K562 (cell line): ENCODE measurements around the gene APOC4. TPM values are rescaled to one million over a fixed set of nuclear protein-coding genes. Genes with fewer than 3 reads are reported as not detected.

Experiments used
- ATAC-seq: fragments of 200-7000 bp; cut with Tn5 transposase; 3 replicates; pipeline ENCODE4 v1.9.1; 2020; ENCODE audit warnings: moderate library complexity
- BruUV-seq: library from RNA; stranded (reverse); fragments of 400-500 nt; replicated peaks from 2 replicates; lab custom pipeline; 2021; lab: Mats Ljungman, UMichigan
- CTCF ChIA-PET: fragments of 300-600 bp; formaldehyde crosslinking; extraction: SDS; loops from one replicate; lab custom pipeline; 2021; ENCODE audit warnings: low intra/inter-chr PET ratio; lab: Yijun Ruan, JAX
- POLR2A ChIA-PET: fragments of 300-600, 350-650 bp; sonication (Branson Sonifier 250); formaldehyde crosslinking; extraction: SDS; loops from one replicate; lab custom pipeline; 2021; ENCODE audit warnings: antibody characterized with exemption, inconsistent platforms; lab: Yijun Ruan, JAX
- DNase-seq, 4 experiments: peaks; one replicate each; pipeline versions ENCODE4 v3.0.0 to v3.0.0-alpha.2; 2011 to 2018; ENCODE audit warnings: low spot score in 3 of 4, mixed read lengths in 3 of 4; ENCODE audit errors: extremely low read depth in 1 of 4
- FAIRE-seq: peaks from 2 replicates; lab custom pipeline; 2011; peaks lifted over from hg19 to GRCh38; lab: Jason Lieb, UNC
- H2AFZ ChIP-seq: 2 replicates; pipeline ENCODE4 v1.6.0; 2011; ENCODE audit warnings: low read depth, low read length, control low read depth, inconsistent platforms
- H3K27ac ChIP-seq: fragments of 200-600 bp; 3 replicates; pipeline ENCODE4 v1.8.0; 2011; ENCODE audit warnings: low read depth, mild to moderate bottlenecking, control low read depth, inconsistent platforms, low read length, moderate library complexity, mixed read lengths; ENCODE audit errors: extremely low read depth
- H3K27me3 ChIP-seq, 2 experiments: fragments of 300-600 bp in 1 of 2; 2 replicates in 1 of 2; 3 replicates in 1 of 2; pipeline versions ENCODE4 v1.6.0 to v1.8.0; 2011; ENCODE audit warnings: inconsistent platforms in 2 of 2, low read length in 2 of 2, mild to moderate bottlenecking in 1 of 2, mixed read lengths in 1 of 2, moderate library complexity in 1 of 2; ENCODE audit not compliant: control insufficient read depth in 2 of 2, insufficient read depth in 2 of 2
- H3K36me3 ChIP-seq: fragments of 300-600 bp; 3 replicates; pipeline ENCODE4 v1.8.0; 2011; ENCODE audit warnings: mild to moderate bottlenecking, low read length, inconsistent platforms; ENCODE audit not compliant: control insufficient read depth, insufficient read depth
- H3K4me1 ChIP-seq, 2 experiments: fragments of 200-600 bp in 1 of 2; replicated peaks in 1 of 2; 2 replicates in 1 of 2; 3 replicates in 1 of 2; pipeline versions ENCODE4 v1.5.1 to v1.8.0; 2011; ENCODE audit warnings: inconsistent platforms in 2 of 2, low read length in 2 of 2, mild to moderate bottlenecking in 1 of 2, mixed read lengths in 1 of 2, moderate library complexity in 1 of 2; ENCODE audit not compliant: control insufficient read depth in 2 of 2, insufficient read depth in 2 of 2
- H3K4me2 ChIP-seq: 2 replicates; pipeline ENCODE4 v1.6.1; 2011; ENCODE audit warnings: low read length, control low read depth, inconsistent platforms, mixed read lengths; ENCODE audit not compliant: insufficient read depth
- H3K4me3 ChIP-seq: fragments of 200-600 bp; sonication (generic), shearing (Covaris generic); 2 replicates; pipeline ENCODE4 v1.5.1; 2016; ENCODE audit warnings: control low read depth, inconsistent platforms
- H3K79me2 ChIP-seq: fragments of 200-600 bp; 3 replicates; pipeline ENCODE4 v1.8.0; 2011; ENCODE audit warnings: low read length, inconsistent platforms; ENCODE audit not compliant: control insufficient read depth, insufficient read depth
- H3K9ac ChIP-seq, 2 experiments: 2 replicates each; pipeline versions ENCODE4 v1.6.0 to v1.6.1; 2011; ENCODE audit warnings: low read depth in 2 of 2, low read length in 2 of 2, control low read depth in 1 of 2, inconsistent platforms in 1 of 2, mild to moderate bottlenecking in 1 of 2, mixed read lengths in 1 of 2; ENCODE audit not compliant: insufficient read depth in 1 of 2
- H3K9me1 ChIP-seq: one replicate; pipeline ENCODE4 v1.6.0; 2011; ENCODE audit warnings: inconsistent platforms, mild to moderate bottlenecking, low read length, moderate library complexity; ENCODE audit not compliant: control insufficient read depth, insufficient read depth
- H3K9me3 ChIP-seq: replicated peaks from 2 replicates; pipeline ENCODE4 v1.5.1; 2011; ENCODE audit warnings: low read depth, low read length, inconsistent platforms; ENCODE audit not compliant: control insufficient read depth, insufficient read depth
- H4K20me1 ChIP-seq: replicated peaks from 2 replicates; pipeline ENCODE4 v1.6.1; 2011; ENCODE audit warnings: low read length, inconsistent platforms, mixed read lengths; ENCODE audit not compliant: control insufficient read depth, insufficient read depth
- ATF7 ChIP-seq: fragments of 450-650 bp; IDR thresholded peaks from 2 replicates; pipeline ENCODE4 v1.7.1; 2014; ENCODE audit warnings: mild to moderate bottlenecking, moderate library complexity
- CXXC5 ChIP-seq: fragments of 250-450 bp; sonication (Bioruptor Pico); IDR thresholded peaks from 2 replicates; pipeline ENCODE4 v1.8.0; 2022; ENCODE audit warnings: inconsistent platforms, mild to moderate bottlenecking, moderate library complexity
- ESRRA ChIP-seq: fragments of 450-650 bp; IDR thresholded peaks from 2 replicates; pipeline ENCODE4 v1.6.1; 2014; ENCODE audit warnings: low read depth, mild to moderate bottlenecking, moderate library complexity, borderline replicate concordance
- GABPA ChIP-seq: fragments of 200-800 bp; sonication (Bioruptor generic); conservative IDR thresholded peaks from 2 replicates; pipeline ENCODE4 v1.6.1; 2016; ENCODE audit warnings: low read depth, missing genetic modification characterization, missing compliant biosample characterization
- JUN ChIP-seq, 2 experiments: sonication (generic) in 1 of 2; formaldehyde crosslinking in 1 of 2; IDR thresholded peaks; 2 replicates each; pipeline versions ENCODE4 v1.6.1 to v1.8.0; 2012 to 2022; ENCODE audit warnings: borderline replicate concordance in 2 of 2, mild to moderate bottlenecking in 2 of 2, improper control_type of control experiment in 1 of 2, low read depth in 1 of 2, low read length in 1 of 2, missing genetic modification reagents in 1 of 2
- MITF ChIP-seq: IDR thresholded peaks from 2 replicates; pipeline ENCODE4 v1.6.1; 2014; ENCODE audit warnings: antibody characterized with exemption
- MYC ChIP-seq, 2 experiments: fragments of 250-450 bp in 1 of 2; sonication (Bioruptor Pico) in 1 of 2; IDR thresholded peaks; 2 replicates each; pipeline versions ENCODE4 v1.5.1 to v1.6.1; 2012 to 2021; ENCODE audit warnings: low read depth in 2 of 2, borderline replicate concordance in 1 of 2, improper control_type of control experiment in 1 of 2, low read length in 1 of 2, mild to moderate bottlenecking in 1 of 2, moderate library complexity in 1 of 2
- NR1H2 ChIP-seq: sonication (generic); formaldehyde crosslinking; IDR thresholded peaks from 2 replicates; pipeline ENCODE4 v1.4.0; 2020; ENCODE audit warnings: mild to moderate bottlenecking, missing genetic modification reagents
- RB1 ChIP-seq: fragments of 450-650 bp; IDR thresholded peaks from 2 replicates; pipeline ENCODE4 v1.6.1; 2017; ENCODE audit warnings: low read depth, mild to moderate bottlenecking
- RBM22 ChIP-seq: fragments of 200-400 bp; formaldehyde crosslinking; IDR thresholded peaks from 2 replicates; pipeline ENCODE4 v1.6.1; 2018; ENCODE audit warnings: low read length, low read depth; ENCODE audit not compliant: poor library complexity, severe bottlenecking
- TBP ChIP-seq: optimal IDR thresholded peaks from 2 replicates; pipeline ENCODE3; 2011; ENCODE audit warnings: low read depth, low read length, improper control_type of control experiment
- TFAP4 ChIP-seq: sonication (generic); formaldehyde crosslinking; IDR thresholded peaks from 2 replicates; pipeline ENCODE4 v1.8.0; 2022; ENCODE audit warnings: missing genetic modification reagents, mild to moderate bottlenecking, moderate library complexity, borderline replicate concordance
- VEZF1 ChIP-seq: fragments of 200-800 bp; sonication (Bioruptor generic); IDR thresholded peaks from 2 replicates; pipeline ENCODE4 v1.6.1; 2017; ENCODE audit warnings: missing genetic modification characterization, missing compliant biosample characterization
- ZC3H11A ChIP-seq: IDR thresholded peaks from 2 replicates; pipeline ENCODE4 v1.6.1; 2012; ENCODE audit warnings: low read depth, low read length, improper control_type of control experiment
- ZNF764 ChIP-seq: fragments of 250-450 bp; sonication (Bioruptor Pico); IDR thresholded peaks from 2 replicates; pipeline ENCODE4 v1.4.0; 2020; ENCODE audit warnings: low read depth, mild to moderate bottlenecking, moderate library complexity
- WGBS: fragments of 100-300 bp; shearing (Covaris generic); methylation state at CpG from one replicate; pipeline ENCODE4 v1.1.6; 2016; ENCODE audit warnings: low coverage, mixed read lengths; ENCODE audit not compliant: insufficient coverage; ENCODE audit errors: missing lambda C conversion rate; 5-methylcytosine and 5-hydroxymethylcytosine counted together
- in situ Hi-C: fragments of 300-500 bp; cut with MboI; formaldehyde crosslinking; loops from 4 replicates; pipeline ENCODE4 v1.15.0; 2018; ENCODE audit warnings: inconsistent platforms, mixed read lengths
- intact Hi-C: fragments of 100-400 bp; cut with micrococcal nuclease; formaldehyde crosslinking; loops from 2 replicates; pipeline ENCODE4 v1.14.2; 2022
- polyA plus RNA-seq, 8 experiments: library from polyadenylated mRNA; depleted of rRNA in 4 of 8; stranded (reverse) in 5 of 8; unstranded in 3 of 8; fragments of >200 nt; fragmentation: Nextera tagmentation in 2 of 8; fragmentation: Illumina TruSeq in 1 of 8; extraction: Ambion mirVana in 2 of 8; extraction: Trizol in 1 of 8; gene quantifications; 2 replicates each; pipeline versions ENCODE4 v1.2.1 to v1.2.3, GENCODE V29; 2011 to 2014; ENCODE audit warnings: inconsistent platforms in 1 of 8, missing spikeins in 1 of 8
- total RNA-seq, 7 experiments: library from RNA; depleted of rRNA in 6 of 7; stranded (reverse); fragments of >200 nt in 6 of 7; fragmentation: Illumina TruSeq in 2 of 7; extraction: Trizol in 2 of 7; gene quantifications; 2 replicates each; pipeline versions ENCODE4 v1.2.1 to v1.2.3, GENCODE V29; 2011 to 2021; ENCODE audit warnings: low replicate concordance in 1 of 7

Gene APOC4
- total and polyA plus RNA-seq, 9 of the 15 experiments (the other 6 are each of a cell fraction or from before 2014, with no cell fraction given) = 0.46 TPM; not detected in 8

GRCh38 chr19:44905437-44906160 is 36.4 kb upstream of the APOC4 start, which contains the start of gene APOE:
Gene APOE (plus strand): TSS chr19:44905796. CDS start chr19:44906625, 829 bp downstream.
- H3K9ac ChIP-seq = peak within 1 kb of the TSS; percentile 54 to 96; a peak in 3 of 4 replicates
- 10% methylated on average over 15 of the region's 20 CpGs for WGBS
- H3K4me3 ChIP-seq = peak within 1 kb of the TSS; percentile 30
- H3K36me3 ChIP-seq = peaks cover 58% of the 10 kb centered on the region; the same call in 2 of the 3 replicates
- ChIA-PET POLR2A (interaction anchor here (0.5 to 2.5 kb wide), 13 partner anchors 9 to 273 kb away, joined by 3 to 11 read pairs (median 4); partner anchors contain the start of genes APOC1, BLOC1S3, CLASRP and CLPTM1), CTCF (interaction anchor here (1.2 kb wide), 1 partner anchor 46 kb away, joined by 4 read pairs; no protein-coding TSS in a partner anchor)
- H2AFZ ChIP-seq = peak within 1 kb of the TSS; percentile 87
- H3K27me3 ChIP-seq = no peaks in the 10 kb centered on the region
- peak within 1 kb of the TSS; percentile 81 for H3K4me2 ChIP-seq
- no TSS peak for BruUV-seq
- FAIRE-seq (peak; percentile 6), ATAC-seq (peak; percentile 22), DNase-seq (peak; percentile 54 to 63 (median 60))
- peaks cover 30 to 81% of the 10 kb centered on the region in 2 experiments for H3K4me1 ChIP-seq
- no peaks in the 10 kb centered on the region for H3K9me1 ChIP-seq
- H4K20me1 ChIP-seq = 0 out of 2 replicates have a peak, but pooled peaks cover 3% of the 10 kb centered on the region
- no peaks in the 10 kb centered on the region for H3K9me3 ChIP-seq
- H3K79me2 ChIP-seq = no peaks in the 10 kb centered on the region; the same call in 2 of the 3 replicates
- in situ Hi-C loops = no loop called here
- intact Hi-C loops = no loop called here
- H3K27ac ChIP-seq = peak within 1 kb of the TSS; percentile 45
- peak; percentile 37 for TF ChIP-seq RBM22
- TF ChIP-seq ZNF764 (CRISPR knock-in tag) = no peak
- TF ChIP-seq ATF7 = 0 out of 2 replicates have a peak, but pooled peaks have one; percentile 24
- no peak for TF ChIP-seq ZC3H11A
- TF ChIP-seq RB1 = 0 out of 2 replicates have a peak, but pooled peaks have one; percentile 37
- no peak for TF ChIP-seq NR1H2 (CRISPR knock-in tag)
- peak; percentile 48 for TF ChIP-seq TBP
- TF ChIP-seq ESRRA = 0 out of 2 replicates have a peak, but pooled peaks have one; percentile 29
- peak; percentile 18; the same call in 1 of the 2 replicates for TF ChIP-seq TFAP4 (CRISPR knock-in tag)
- TF ChIP-seq MYC (IDR thresholded peaks at IDR 0.05; ENCODE audit: low read depth, low read length) = peak; percentile 40; the same call in 1 of the 2 replicates
- no peak for TF ChIP-seq MYC (CRISPR knock-in tag; IDR thresholded peaks at IDR 0.05; ENCODE audit: borderline replicate concordance, low read depth)
- no peak for TF ChIP-seq JUN (IDR thresholded peaks at IDR 0.05; ENCODE audit: borderline replicate concordance, low read depth, low read length)
- no peak for TF ChIP-seq JUN (CRISPR knock-in tag; IDR thresholded peaks at IDR 0.05; ENCODE audit: borderline replicate concordance)
- peak; percentile 11; the same call in 1 of the 2 replicates for TF ChIP-seq CXXC5 (CRISPR knock-in tag)
- TF ChIP-seq VEZF1 (CRISPR knock-in tag) = peak; percentile 89
- peak; percentile 61; the same call in 1 of the 2 replicates for TF ChIP-seq MITF
- TF ChIP-seq GABPA = no peak
